ENCODE results near the gene ELF1. TPM values are rescaled to one million over a fixed set of nuclear protein-coding genes. Genes with fewer than 3 reads are reported as not detected.

Gene ELF1
- total RNA-seq, 2 donors from 2014 or later, result 40.1 to 50.7 TPM

DNA sequence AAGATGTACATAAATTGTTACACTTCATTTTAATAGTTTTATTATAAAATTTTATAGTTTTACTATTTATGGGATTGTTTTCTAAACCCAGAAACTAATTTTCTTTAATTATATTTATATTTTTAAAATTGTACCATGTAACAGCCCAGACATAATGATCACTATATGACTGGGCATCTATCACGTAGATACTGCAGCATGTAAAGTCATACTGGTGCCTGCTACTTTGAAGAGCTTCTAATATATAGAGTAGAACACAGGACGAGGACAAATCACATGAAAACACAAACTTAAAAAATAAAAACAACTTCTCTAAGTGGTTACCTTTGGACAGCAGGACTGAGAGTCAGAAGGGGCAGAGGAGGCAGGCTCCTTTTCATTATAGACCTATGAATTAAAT, 5.3 kb downstream of the ELF1 start:
- ATAC-seq (no peak), DNase-seq (no peak)
- intact Hi-C loops (cut with DNase I), result no loop called here

DNA sequence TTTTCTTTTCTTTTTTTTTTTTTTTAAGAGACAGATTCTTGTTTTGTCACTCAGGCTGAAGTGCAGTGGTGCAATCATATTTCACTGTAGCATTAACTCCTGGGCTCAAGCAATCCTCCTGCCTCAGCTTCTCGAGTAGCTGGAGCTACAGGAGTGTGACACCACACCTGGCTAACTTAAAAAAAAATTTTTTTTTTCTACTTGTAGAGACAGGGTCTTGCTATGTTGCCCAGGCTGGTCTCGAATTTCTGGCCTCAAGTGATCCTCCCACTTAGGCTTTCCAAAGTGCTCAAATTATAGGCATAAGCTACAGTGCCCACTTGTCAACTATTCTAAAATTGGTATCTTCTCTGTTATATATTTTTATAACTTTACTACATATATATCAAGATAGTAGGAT, 6.6 kb downstream of the ELF1 start:
- intact Hi-C loops (cut with DNase I), result no loop called here
- no peak for ATAC-seq
- DNase-seq, result no peak

DNA sequence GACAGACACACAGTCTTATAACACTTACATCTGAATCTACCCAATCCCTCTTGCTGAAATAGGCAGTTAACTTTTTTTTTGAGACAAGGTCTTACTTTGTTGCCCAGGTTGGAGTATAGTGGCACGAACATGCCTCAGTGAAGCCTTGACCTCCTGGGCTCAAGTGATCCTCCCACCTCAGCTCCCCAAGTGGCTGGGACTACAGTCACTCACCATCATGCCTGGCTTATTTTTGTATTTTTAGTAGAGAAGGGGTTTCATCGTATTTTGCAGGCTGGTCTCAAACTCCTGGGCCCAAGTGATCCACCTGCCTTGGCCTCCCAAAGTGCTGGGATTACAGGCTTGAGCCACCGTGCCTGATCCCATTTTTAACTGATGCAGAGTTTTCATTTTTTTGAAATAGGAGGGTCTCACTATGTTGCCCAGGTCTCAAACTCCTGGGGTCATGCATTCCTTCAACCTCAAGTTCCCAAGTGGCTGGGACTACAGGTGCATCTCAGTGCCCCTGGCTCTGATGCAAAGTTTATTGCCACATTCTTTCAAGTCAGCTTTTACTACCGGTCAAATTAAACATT, 7.6 kb downstream of the ELF1 start:
- DNase-seq, result no peak
- intact Hi-C loops (cut with DNase I), result no loop called here
- no peak for ATAC-seq

DNA sequence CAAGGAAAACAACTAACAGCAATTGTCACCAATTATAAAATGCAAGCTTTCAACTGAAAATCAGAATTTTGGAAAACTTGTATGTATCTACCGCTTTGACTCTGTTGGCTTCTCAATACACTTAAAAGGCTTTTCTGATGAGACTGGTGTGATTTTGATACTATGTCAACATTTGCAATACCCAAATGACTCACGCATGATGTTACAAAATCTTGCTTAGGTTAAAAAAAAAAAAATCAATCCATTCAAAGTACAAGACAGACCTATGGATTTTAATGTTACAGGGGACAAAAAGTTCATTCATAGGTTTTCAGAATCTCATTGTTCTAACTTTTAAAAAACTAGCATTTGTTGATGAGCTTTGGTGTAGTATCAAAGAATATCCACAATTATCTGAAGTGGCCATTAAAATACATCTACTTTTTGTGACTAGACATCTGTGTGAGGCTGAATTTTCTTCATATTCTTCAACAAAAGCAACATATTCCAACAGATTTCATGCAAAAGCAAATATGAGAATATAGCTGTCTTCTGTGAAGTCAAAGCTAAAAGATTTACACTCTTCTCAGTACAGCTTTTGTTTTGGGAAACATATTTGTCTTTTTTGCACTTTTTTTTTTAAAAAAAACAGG, 10.7 kb downstream of the ELF1 start:
- intact Hi-C loops (cut with DNase I), result no loop called here
- peak in 1 of 2 donors; percentile 48 for ATAC-seq

DNA sequence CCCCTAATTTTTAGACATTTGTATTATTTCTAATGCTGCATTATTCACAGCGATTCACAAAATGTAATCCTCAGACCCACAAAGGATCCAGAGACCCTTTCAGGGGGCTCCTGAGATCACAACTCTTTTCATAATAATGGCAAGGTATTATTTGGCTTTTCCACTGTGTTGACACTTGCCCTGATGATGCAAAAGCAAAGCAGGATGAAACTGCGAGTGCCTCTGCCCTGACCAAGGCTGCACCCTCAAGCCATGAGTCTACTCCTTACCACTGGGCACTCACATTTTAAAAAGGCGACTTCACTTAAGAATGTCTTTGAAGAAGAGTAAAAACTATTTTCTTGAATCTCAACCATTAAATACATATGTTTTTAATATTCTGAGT, 11.4 kb downstream of the ELF1 start:
- ATAC-seq, result peak in 1 of 2 donors; percentile 53
- DNase-seq, result no peak

More for the DNA sequence above, 10.7 kb downstream of the ELF1 start:
- no peak for DNase-seq

DNA sequence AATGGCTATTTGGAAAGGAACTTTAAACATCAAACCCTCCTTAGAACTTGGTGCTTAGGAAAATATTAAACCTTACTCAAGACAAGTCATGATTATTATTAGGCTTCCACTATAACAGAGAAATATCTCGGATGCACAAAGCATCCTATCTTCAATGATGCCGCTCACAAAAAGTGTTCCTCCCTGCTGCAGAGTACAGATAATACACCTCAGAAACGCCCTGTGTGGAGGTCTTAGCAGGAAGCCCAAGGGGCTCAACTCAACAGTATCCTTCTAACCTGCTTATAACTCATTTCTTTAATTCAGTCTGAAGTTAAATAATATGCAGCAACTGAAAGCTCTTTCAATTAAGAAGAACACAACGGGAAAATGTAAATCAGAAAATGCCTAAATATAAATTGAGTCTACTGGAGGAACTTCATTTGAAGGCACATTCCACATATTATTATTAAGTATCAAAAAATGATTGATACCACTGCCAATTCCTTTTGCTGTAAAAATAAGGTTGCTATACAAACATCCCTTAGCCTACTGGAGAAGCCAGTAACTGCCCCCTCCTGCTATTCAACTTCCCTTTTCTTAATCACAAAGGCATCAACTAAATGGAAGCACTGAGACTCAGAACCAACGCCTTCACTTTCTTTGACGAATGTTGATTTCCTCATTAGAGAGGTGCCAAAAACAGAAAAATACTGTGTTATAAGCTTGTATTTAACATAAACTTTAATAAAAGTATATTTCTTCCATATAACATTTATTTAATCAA, 12.0 kb downstream of the ELF1 start:
- ATAC-seq (peak in 1 of 2 donors; percentile 36), DNase-seq (no peak)
- intact Hi-C loops (cut with DNase I), result no loop called here

More for the DNA sequence above, 11.4 kb downstream of the ELF1 start:
- intact Hi-C loops (cut with DNase I), result no loop called here

DNA sequence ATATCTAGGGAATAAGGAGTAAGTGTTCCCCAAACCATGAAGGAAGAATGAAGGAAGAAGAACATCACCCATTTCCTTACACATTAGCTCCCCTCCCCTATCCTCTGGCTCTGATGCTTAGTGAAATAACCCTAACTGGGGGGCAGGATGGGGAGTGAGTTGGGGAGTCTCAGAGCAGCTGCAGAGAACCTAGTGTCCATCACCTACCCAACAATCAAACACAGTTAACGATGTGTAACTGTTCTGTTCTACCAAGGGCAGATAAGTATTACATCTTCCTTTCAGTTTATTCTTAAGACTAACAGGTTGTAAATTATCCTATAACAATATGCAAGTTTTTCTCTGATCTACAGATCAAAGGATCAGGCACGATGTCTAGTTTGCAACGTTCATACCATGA, 12.8 kb downstream of the ELF1 start:
- intact Hi-C loops (cut with DNase I), result no loop called here
- DNase-seq (no peak), ATAC-seq (no peak)

DNA sequence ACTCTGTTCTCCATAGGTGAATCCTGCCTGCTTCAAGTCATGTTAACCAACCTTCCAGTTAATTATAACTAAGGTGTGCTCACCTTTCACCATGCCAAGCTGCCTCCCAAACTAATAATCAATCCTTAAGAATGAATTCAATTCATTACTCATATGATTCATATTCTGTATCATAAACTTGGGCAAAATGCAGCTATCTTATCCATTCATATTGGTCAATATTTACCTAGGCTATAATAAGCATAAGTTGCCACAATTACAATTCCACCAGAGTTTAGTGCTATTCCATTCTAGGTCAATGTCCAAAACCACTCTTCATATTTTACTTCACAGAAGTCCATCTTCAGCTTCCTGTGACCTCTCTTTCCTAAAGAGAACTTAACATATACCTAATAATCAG, 13.4 kb downstream of the ELF1 start:
- intact Hi-C loops (cut with DNase I), result no loop called here
- DNase-seq (no peak), ATAC-seq (no peak)

DNA sequence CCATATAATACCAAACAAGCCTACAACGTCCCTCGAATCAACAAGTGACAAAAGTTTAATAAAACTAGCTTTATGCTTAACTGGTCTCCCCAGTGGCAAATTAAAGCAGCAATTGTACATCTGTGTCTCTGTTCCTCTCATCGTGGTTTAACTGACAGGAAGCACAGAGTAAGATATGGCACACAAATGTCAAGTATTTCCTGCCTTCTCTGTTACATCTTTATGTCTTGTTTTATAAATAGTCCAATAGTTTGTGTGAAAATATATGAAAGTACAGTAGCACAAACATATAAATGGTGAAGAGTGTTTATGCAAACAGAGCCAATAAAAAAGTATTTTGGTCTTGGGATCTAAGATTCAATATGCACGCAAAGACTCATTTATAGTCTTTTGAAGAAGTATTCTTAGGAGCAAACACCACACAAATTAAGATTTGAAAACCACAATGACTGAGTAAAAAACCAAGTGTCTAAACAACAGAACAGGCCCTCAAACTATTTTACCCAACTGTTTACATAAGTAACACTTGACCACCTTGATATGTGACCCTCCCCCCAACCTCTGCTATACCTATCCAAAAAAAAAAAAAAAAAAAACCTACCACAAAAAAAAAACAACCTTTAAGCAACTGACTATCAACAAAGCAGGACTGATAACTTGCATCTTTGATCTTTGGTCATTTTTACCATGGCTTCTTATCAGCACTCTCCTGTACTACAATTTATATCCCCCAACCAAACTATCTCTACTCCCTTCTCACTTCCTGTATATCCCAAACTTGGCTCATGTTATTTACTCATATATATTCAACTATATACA, 14.0 kb downstream of the ELF1 start:
- DNase-seq (no peak), ATAC-seq (peak in 1 of 2 donors; percentile 34)
- intact Hi-C loops (cut with DNase I), result no loop called here

DNA sequence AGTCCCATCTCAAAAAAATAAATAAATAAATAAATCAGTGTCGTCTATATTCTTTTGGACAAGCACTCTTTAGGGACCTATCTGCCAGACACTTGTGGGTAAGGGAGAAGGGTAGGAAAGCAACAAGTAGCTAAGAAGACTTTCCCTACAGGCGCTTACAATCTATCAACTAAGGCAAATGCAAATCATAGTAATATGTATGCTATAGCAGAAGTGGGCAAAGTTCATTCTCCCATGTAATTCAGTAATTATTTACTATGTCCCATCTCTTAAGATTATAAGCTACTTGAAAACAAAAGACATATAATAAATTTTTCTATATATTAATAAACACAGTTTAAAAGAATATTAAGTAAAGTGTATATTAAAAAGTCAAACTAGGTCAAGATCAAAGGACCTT, 16.5 kb downstream of the ELF1 start:
- ATAC-seq (no peak), DNase-seq (no peak)
- intact Hi-C loops (cut with DNase I), result no loop called here

DNA sequence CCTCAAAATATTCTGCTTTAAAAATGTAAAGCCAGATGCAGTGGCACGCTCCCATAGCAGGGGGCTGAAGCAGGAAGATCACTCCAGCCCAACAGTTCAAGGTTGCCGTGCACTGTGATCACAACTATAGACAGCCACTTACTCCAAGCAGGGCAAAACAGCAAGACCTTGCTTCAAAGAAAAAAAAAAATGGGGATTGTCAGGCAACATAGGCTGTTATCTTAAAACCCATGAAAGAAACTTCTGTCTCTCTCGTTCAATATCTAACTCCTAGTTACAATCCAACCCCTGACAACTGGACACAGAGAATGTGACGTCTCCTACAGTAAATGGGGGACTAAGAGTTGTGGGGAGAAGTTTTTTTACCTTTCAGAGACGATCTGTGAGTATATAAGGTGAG, 17.4 kb downstream of the ELF1 start:
- ATAC-seq (peak in 1 of 2 donors; percentile 24), DNase-seq (no peak)
- intact Hi-C loops (cut with DNase I), result no loop called here

DNA sequence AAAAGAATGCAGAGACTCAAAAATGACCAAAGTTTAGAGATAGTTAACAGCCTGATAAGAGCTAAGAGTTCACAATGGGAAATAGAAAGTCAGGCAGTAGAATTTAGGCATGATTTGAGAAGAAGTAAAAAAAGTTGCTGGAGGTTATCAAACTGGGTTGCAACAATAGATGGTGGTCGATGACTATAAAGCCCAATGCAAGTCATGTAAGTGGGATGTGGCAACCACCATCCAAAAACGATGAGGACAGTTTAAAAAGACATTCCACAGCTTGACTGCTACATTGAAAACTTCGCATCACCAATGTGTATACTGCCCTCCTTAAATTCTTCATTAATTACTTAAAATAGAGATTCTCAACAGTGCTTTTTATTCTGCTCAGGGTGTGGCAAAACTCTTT, 19.7 kb downstream of the ELF1 start:
- DNase-seq (no peak), ATAC-seq (no peak)
- intact Hi-C loops (cut with DNase I), result no loop called here

DNA sequence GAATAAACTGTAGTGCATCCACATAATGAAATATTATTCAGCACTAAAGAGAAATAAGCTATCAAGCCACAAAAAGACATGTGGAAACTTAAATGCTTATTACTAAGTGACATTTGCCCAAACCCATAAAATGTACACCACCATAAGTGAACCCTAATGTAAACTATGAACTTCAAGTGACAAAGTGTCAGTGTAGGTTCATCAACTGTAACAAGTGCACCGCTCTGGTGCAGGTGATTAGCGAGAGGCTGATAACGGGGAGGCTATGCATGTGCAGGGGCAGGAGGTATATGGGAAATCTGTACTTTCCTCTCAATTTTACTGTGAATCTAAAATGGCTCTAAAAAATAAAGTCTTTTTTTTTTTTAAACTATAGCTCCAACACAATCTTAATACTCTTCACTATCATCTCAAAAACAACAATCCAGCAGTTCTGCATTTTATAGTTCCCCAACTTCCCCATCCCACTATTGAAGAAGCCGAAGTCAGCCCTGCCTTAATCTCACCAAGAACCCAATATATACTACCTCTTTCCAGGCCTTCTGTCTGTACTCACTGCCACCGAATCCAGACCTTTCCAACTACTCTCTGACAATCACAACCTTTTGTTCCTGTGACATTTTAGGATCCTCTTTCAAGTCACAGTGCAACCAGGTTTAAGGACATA, 22.6 kb downstream of the ELF1 start:
- intact Hi-C loops (cut with DNase I), result no loop called here
- DNase-seq (no peak), ATAC-seq (peak in 1 of 2 donors; percentile 43)

DNA sequence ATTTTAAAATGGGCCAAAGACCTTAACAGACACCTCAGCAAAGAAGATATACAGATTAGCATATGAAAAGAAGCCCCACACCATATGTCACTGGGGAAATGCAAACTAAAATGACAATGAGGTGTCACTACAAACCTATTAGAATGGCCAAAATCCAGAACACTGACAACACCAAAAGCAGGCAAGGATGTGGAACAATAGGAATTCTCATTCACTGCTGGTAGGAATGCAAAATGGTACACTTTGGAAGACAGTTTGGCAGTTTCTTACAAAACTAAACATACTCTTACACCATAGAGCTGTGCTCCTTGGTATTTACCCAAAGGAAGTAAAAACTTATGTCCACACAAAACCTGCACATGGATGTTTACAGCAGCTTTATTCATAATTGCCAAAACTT, 23.1 kb downstream of the ELF1 start:
- intact Hi-C loops (cut with DNase I), result no loop called here
- DNase-seq, result no peak
- ATAC-seq, result no peak

DNA sequence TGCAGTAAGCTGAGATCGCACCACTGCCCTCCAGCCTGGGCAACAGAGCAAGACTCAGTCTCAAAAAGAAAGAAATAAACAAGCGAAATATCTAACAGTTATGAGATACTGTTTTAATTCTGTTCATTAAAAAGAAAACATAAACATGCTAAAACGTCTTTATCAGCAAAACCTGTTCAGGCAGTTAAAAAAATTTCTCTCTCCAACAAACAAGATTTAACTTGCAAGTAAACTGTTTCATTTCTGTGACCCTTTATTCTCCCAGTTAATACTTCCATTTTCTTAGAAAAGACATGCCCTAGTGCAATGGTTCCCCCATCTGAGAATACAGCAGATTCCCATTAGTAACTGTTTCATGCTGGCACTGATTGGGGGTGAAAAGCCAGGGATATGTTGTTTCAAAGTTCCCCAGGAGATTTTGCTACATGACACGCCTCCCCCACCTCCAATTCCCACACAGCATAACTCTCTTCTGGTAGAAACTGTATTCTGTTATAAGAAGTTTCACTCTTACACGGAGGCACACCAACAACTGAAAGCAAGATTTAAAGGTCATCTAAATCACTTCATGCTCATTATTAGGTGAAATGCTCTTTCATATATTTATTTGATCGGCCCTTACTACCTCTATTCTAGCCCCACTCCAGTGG, 24.4 kb downstream of the ELF1 start:
- ATAC-seq, result peak in 1 of 2 donors; percentile 60
- DNase-seq, result no peak
- intact Hi-C loops (cut with DNase I), result no loop called here

DNA sequence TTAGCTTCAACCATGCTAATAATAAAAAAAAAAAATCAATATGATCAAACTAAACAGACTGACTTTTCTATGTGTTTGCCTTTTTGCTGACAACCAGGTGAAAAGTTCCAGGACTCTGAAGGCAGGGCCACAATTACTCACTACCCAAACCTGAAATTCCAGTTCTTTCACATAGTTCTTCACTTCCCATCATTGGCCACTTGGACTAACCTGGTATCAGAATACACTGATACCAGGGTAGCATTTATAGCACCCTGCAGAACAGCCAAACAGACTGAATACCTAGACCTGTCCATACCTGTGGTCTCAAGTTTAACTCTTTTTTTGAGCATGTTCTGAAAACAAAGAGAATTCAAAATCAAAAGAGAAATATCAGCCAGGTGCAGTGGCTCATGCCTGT, 25.1 kb downstream of the ELF1 start:
- intact Hi-C loops (cut with DNase I), result no loop called here
- DNase-seq, result no peak
- peak in 1 of 2 donors; percentile 30 for ATAC-seq

DNA sequence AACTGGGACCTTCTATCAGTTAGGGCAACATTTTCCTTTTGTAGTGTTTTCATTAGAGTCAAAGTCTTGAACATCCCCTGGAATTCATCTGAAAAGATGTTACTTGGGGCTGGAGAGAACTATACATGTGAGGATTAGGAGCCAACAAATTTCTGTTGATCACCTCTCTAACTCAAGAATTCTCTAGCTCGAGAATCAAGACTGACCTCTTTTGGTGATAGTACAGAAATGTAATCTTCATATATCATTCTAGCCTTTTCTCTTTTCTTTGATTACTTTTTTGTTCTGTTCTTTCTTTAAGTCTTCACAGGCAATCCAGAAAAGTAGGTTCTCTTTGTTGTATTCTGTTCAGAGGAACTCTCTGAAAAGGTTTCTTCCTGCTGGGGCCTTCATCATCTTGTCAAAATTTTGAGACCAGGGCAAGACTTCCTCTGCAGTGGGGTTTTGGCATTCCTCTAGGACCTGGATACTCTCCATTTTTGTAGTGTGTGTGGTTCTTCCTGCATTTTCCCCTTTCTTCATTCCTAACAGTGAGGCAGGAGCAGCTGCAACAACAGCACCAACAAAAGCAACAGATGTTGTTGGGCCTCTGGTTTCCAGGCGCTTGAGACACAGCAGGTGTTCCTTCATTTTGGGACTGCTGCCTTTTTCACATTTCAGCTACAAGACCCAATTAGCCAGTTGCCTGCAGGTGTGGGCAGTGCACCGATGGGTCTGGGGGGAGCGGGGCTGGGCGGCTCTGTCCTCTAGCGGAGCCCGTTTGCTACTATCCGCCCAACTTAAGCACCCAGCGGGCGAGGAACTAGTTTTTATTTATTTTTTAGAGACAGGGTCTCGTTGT, 26.2 kb downstream of the ELF1 start:
- DNase-seq (no peak), ATAC-seq (peak in 1 of 2 donors; percentile 25)
- intact Hi-C loops (cut with DNase I), result no loop called here
